ENCODE results near the gene MYCBPAP.
A peak's percentile ranks its signal among the peaks of the same experiment; 100 is the strongest.

MYCBPAP gene

DNA sequence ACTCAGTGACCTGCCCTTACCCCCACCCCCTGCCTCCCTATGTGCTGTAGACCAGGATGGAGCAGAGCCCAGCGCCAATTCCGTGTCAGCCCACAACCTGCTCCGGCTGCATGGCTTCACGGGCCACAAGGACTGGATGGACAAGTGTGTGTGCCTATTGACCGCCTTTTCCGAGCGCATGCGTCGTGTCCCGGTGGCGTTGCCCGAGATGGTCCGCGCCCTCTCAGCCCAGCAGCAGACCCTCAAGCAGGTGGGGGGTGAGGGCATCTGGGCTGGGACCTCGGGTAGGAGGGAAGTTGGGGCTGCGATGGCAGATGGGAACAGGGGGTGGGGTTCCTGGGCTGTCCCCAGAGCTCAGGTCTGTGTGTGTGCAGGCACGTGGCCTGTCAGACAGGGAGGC is 46.0 kb downstream of the MYCBPAP start:
- H2BK5ac ChIP-seq (ENCODE audit: low read length), result no peak overlapping the region
- no peaks in the 10 kb centered on the region for H3K27me3 ChIP-seq (ENCODE audit: insufficient read depth, low read length, poor library complexity)
- H3K27ac ChIP-seq (ENCODE audit: low read depth, low read length), result no peak overlapping the region
- no CpG with 5 or more reads among the region's 17 CpGs for WGBS (ENCODE audit: extremely low coverage, insufficient coverage, low lambda C conversion rate)
- no peak for DNase-seq
- no peak overlapping the region for H3K18ac ChIP-seq (ENCODE audit: low read length)
- no peak overlapping the region for H3K56ac ChIP-seq (ENCODE audit: low read length)
- H3K9ac ChIP-seq (ENCODE audit: low read length), result no peak overlapping the region
- no peak overlapping the region for H3K23ac ChIP-seq (ENCODE audit: low read length)
- no peak overlapping the region for H2BK120ac ChIP-seq (ENCODE audit: low read depth, low read length)
- H2BK15ac ChIP-seq (replicated peaks; ENCODE audit: low read depth), result no peak overlapping the region
- H3K4me2 ChIP-seq (ENCODE audit: low read length), result no peak overlapping the region
- no peak overlapping the region for H4K5ac ChIP-seq (ENCODE audit: low read length)
- no peak overlapping the region for H2AK5ac ChIP-seq (ENCODE audit: low read length)
- no peak overlapping the region for H3K4me3 ChIP-seq (ENCODE audit: low read length)
- H3K4me1 ChIP-seq (ENCODE audit: control insufficient read depth, low read depth, low read length), result peaks cover 5% of the 10 kb centered on the region
- H4K8ac ChIP-seq (ENCODE audit: low read depth, low read length), result no peak overlapping the region
- no peak overlapping the region for H3K4ac ChIP-seq (ENCODE audit: low read depth, low read length)
- H3K36me3 ChIP-seq (ENCODE audit: control insufficient read depth, insufficient read depth, low read length), result no peaks in the 10 kb centered on the region
- H3K79me2 ChIP-seq (ENCODE audit: control insufficient read depth, insufficient read depth, low read length), result no peaks in the 10 kb centered on the region
- no peaks in the 10 kb centered on the region for H3K79me1 ChIP-seq (ENCODE audit: low read length)

DNA sequence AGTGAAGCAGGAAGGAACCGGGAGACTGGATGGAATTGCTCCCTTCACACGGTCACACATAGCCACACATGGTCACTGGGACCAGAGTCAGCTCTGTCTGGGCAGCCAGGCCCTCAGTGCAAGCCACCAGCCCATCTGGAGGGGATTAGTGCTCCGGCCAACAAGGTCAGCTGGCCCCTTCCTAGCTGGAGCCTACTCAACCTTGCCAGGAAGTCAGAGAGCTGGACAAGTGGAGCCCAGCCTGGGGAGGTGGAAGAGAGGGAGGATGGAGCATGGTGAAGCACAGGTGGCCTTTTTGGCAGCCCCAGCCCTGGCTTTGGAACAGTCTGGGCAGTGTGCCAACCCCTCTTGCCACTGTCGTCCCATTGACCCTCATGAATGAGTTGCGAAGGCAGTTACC is 48.6 kb downstream of the MYCBPAP start:
- Histone ChIP-seq H3K36me3 (ENCODE audit: control insufficient read depth, insufficient read depth, low read length) (no peaks in the 10 kb centered on the region), H3K4ac (ENCODE audit: low read depth, low read length) (no peak overlapping the region), H2AK5ac (ENCODE audit: low read length) (no peak overlapping the region), H3K27me3 (ENCODE audit: insufficient read depth, low read length, poor library complexity) (no peaks in the 10 kb centered on the region), H3K4me1 (ENCODE audit: control insufficient read depth, low read depth, low read length) (peaks cover 5% of the 10 kb centered on the region), H3K79me1 (ENCODE audit: low read length) (no peaks in the 10 kb centered on the region), H4K8ac (ENCODE audit: low read depth, low read length) (no peak overlapping the region), H3K18ac (ENCODE audit: low read length) (no peak overlapping the region), H3K79me2 (ENCODE audit: control insufficient read depth, insufficient read depth, low read length) (no peaks in the 10 kb centered on the region), H3K27ac (ENCODE audit: low read depth, low read length) (no peak overlapping the region), H3K4me2 (ENCODE audit: low read length) (no peak overlapping the region), H2BK120ac (ENCODE audit: low read depth, low read length) (no peak overlapping the region), H2BK15ac (replicated peaks; ENCODE audit: low read depth) (no peak overlapping the region), H3K9ac (ENCODE audit: low read length) (no peak overlapping the region), H2BK5ac (ENCODE audit: low read length) (no peak overlapping the region), H3K56ac (ENCODE audit: low read length) (no peak overlapping the region), H3K4me3 (ENCODE audit: low read length) (no peak overlapping the region), H3K23ac (ENCODE audit: low read length) (no peak overlapping the region), H4K5ac (ENCODE audit: low read length) (no peak overlapping the region)
- WGBS (ENCODE audit: extremely low coverage, insufficient coverage, low lambda C conversion rate), result no CpG with 5 or more reads among the region's 5 CpGs
- DNase-seq, result no peak

DNA sequence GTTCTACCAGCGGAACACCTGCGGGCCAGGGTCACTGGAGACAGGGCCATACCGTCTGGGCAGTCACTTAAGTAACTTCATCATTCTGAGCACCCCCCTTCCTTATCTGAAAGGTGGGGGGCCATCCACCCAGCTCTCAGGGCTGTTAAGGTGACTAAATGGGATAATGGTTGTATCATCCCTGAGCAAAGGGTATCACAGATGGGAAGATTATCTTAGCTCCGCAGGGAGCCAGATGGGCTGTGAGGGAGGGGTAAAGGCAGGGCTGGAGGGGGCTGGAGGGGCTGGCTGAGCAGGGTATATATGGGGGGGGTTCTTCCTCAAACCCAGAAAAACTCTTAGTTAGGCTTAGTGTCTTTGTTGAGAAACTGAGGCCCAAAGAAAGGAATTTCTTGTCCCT is 49.4 kb downstream of the MYCBPAP start:
- H2BK15ac ChIP-seq (replicated peaks; ENCODE audit: low read depth), result no peak overlapping the region
- no peak overlapping the region for H2BK120ac ChIP-seq (ENCODE audit: low read depth, low read length)
- H4K8ac ChIP-seq (ENCODE audit: low read depth, low read length), result no peak overlapping the region
- H3K4me1 ChIP-seq (ENCODE audit: control insufficient read depth, low read depth, low read length), result peaks cover 11% of the 10 kb centered on the region
- no peak overlapping the region for H3K4ac ChIP-seq (ENCODE audit: low read depth, low read length)
- no peak for DNase-seq
- H3K18ac ChIP-seq (ENCODE audit: low read length), result no peak overlapping the region
- no peak overlapping the region for H4K5ac ChIP-seq (ENCODE audit: low read length)
- H3K27ac ChIP-seq (ENCODE audit: low read depth, low read length), result no peak overlapping the region
- no peak overlapping the region for H3K4me3 ChIP-seq (ENCODE audit: low read length)
- no peaks in the 10 kb centered on the region for H3K79me2 ChIP-seq (ENCODE audit: control insufficient read depth, insufficient read depth, low read length)
- no peaks in the 10 kb centered on the region for H3K27me3 ChIP-seq (ENCODE audit: insufficient read depth, low read length, poor library complexity)
- H3K9ac ChIP-seq (ENCODE audit: low read length), result no peak overlapping the region
- H2BK5ac ChIP-seq (ENCODE audit: low read length), result no peak overlapping the region
- no peaks in the 10 kb centered on the region for H3K79me1 ChIP-seq (ENCODE audit: low read length)
- WGBS (ENCODE audit: extremely low coverage, insufficient coverage, low lambda C conversion rate), result no CpG with 5 or more reads among the region's 4 CpGs
- H3K36me3 ChIP-seq (ENCODE audit: control insufficient read depth, insufficient read depth, low read length), result no peaks in the 10 kb centered on the region
- no peak overlapping the region for H3K4me2 ChIP-seq (ENCODE audit: low read length)
- H3K23ac ChIP-seq (ENCODE audit: low read length), result no peak overlapping the region
- H2AK5ac ChIP-seq (ENCODE audit: low read length), result no peak overlapping the region
- H3K56ac ChIP-seq (ENCODE audit: low read length), result no peak overlapping the region

DNA sequence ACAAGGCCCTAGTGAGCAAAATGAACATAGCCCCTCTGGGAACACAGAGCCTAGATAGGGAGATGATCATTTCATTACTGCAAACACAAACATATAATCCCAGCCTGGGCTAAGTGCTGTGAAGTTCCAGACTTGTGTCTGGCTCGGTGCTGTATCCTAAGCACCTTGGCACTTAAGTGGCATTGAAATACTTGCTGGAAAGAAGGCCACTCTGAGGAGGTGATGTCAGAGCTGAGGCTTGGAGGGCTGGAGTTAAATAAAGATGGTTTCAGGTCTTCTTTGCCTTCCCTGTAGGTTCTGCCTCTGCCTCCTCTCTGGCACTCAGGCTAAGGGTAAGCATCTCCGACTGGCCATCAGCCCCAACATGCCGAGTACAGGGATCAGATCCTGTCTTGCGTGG is 49.9 kb downstream of the MYCBPAP start:
- Histone ChIP-seq H3K36me3 (ENCODE audit: control insufficient read depth, insufficient read depth, low read length) (no peaks in the 10 kb centered on the region), H3K23ac (ENCODE audit: low read length) (no peak overlapping the region), H3K79me2 (ENCODE audit: control insufficient read depth, insufficient read depth, low read length) (no peaks in the 10 kb centered on the region), H3K27me3 (ENCODE audit: insufficient read depth, low read length, poor library complexity) (no peaks in the 10 kb centered on the region), H3K56ac (ENCODE audit: low read length) (no peak overlapping the region), H2BK5ac (ENCODE audit: low read length) (no peak overlapping the region), H3K4ac (ENCODE audit: low read depth, low read length) (no peak overlapping the region), H3K4me3 (ENCODE audit: low read length) (no peak overlapping the region), H4K5ac (ENCODE audit: low read length) (no peak overlapping the region), H4K8ac (ENCODE audit: low read depth, low read length) (no peak overlapping the region), H3K27ac (ENCODE audit: low read depth, low read length) (no peak overlapping the region), H3K4me2 (ENCODE audit: low read length) (no peak overlapping the region), H3K4me1 (ENCODE audit: control insufficient read depth, low read depth, low read length) (peaks cover 11% of the 10 kb centered on the region), H3K18ac (ENCODE audit: low read length) (no peak overlapping the region), H2AK5ac (ENCODE audit: low read length) (no peak overlapping the region), H2BK15ac (replicated peaks; ENCODE audit: low read depth) (no peak overlapping the region), H3K9ac (ENCODE audit: low read length) (no peak overlapping the region), H3K79me1 (ENCODE audit: low read length) (no peaks in the 10 kb centered on the region), H2BK120ac (ENCODE audit: low read depth, low read length) (no peak overlapping the region)
- no peak for DNase-seq
- whole genome bisulfite sequencing (ENCODE audit: extremely low coverage, insufficient coverage, low lambda C conversion rate), result no CpG with 5 or more reads among the region's 4 CpGs

DNA sequence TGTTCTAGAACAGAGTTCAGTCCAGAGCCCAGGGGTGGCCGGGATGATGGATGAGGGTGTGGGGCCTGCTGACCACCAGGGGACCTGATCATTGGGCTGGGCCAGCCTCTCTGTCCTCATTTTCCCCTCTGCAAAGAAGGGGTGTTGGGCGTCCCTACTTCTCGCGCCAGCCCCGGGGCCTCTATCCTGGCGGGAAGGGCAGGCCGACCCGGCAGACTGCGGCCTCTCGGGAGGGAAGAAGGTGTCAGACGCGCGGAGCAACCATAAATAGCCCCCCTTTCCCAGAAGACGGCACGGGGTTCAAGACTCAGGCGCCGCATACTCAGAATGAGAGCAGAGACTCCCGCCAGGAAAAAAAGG is 50.3 kb downstream of the MYCBPAP start:
- H3K36me3 ChIP-seq (ENCODE audit: control insufficient read depth, insufficient read depth, low read length), result no peaks in the 10 kb centered on the region
- no CpG with 5 or more reads among the region's 18 CpGs for WGBS (ENCODE audit: extremely low coverage, insufficient coverage, low lambda C conversion rate)
- no peak overlapping the region for H3K23ac ChIP-seq (ENCODE audit: low read length)
- no peak overlapping the region for H2BK5ac ChIP-seq (ENCODE audit: low read length)
- no peaks in the 10 kb centered on the region for H3K27me3 ChIP-seq (ENCODE audit: insufficient read depth, low read length, poor library complexity)
- peaks cover 11% of the 10 kb centered on the region for H3K4me1 ChIP-seq (ENCODE audit: control insufficient read depth, low read depth, low read length)
- H4K5ac ChIP-seq (ENCODE audit: low read length), result no peak overlapping the region
- no peak overlapping the region for H3K4me3 ChIP-seq (ENCODE audit: low read length)
- no peak overlapping the region for H3K18ac ChIP-seq (ENCODE audit: low read length)
- no peak overlapping the region for H2BK15ac ChIP-seq (replicated peaks; ENCODE audit: low read depth)
- peak overlapping the region; percentile 93 for H3K56ac ChIP-seq (ENCODE audit: low read length)
- DNase-seq, result no peak
- H3K9ac ChIP-seq (ENCODE audit: low read length), result no peak overlapping the region
- H3K79me2 ChIP-seq (ENCODE audit: control insufficient read depth, insufficient read depth, low read length), result no peaks in the 10 kb centered on the region
- H3K27ac ChIP-seq (ENCODE audit: low read depth, low read length), result no peak overlapping the region
- no peak overlapping the region for H3K4ac ChIP-seq (ENCODE audit: low read depth, low read length)
- no peak overlapping the region for H2AK5ac ChIP-seq (ENCODE audit: low read length)
- no peak overlapping the region for H4K8ac ChIP-seq (ENCODE audit: low read depth, low read length)
- no peak overlapping the region for H2BK120ac ChIP-seq (ENCODE audit: low read depth, low read length)
- H3K79me1 ChIP-seq (ENCODE audit: low read length), result no peaks in the 10 kb centered on the region
- H3K4me2 ChIP-seq (ENCODE audit: low read length), result peak overlapping the region; percentile 98

DNA sequence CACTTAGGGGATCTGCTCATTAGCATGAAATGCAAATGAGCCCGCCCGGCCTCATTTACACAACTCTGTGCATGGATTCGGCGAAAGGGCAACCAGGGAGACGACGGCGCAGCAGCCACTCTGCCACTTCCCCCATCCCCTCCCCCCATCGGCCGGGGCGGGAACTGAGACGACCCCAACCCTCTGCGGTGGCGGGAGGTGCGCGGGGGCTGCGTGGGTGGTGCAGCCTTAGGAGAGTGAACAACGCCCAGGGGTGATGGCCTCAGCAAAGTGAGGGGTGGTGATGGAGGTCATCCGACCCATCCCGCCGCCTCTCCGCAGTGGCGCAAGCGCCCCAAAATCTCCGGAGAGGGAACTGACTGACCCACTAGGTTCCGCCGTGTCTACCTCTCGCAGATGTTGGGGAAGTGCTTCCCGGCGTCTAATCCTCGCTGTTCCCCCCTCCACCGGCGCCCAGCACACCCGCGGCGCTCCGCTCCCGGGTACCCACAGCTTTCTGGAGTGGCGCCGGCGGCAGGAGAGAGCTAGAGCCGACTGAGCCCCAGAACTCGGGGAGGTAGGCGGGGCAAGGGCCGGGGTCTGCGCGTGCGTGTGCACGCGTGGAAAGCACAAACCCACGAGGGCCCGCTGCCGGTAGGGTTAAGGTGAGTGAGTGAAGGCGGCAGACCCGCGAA is 50.8 kb downstream of the MYCBPAP start:
- Histone ChIP-seq H3K4me3 (ENCODE audit: low read length) (peak overlapping the region; percentile 46), H4K8ac (ENCODE audit: low read depth, low read length) (no peak overlapping the region), H2AK5ac (ENCODE audit: low read length) (no peak overlapping the region), H2BK15ac (replicated peaks; ENCODE audit: low read depth) (no peak overlapping the region), H3K18ac (ENCODE audit: low read length) (peak overlapping the region; percentile 28), H2BK120ac (ENCODE audit: low read depth, low read length) (no peak overlapping the region), H4K5ac (ENCODE audit: low read length) (no peak overlapping the region), H3K36me3 (ENCODE audit: control insufficient read depth, insufficient read depth, low read length) (no peaks in the 10 kb centered on the region), H3K23ac (ENCODE audit: low read length) (no peak overlapping the region), H3K79me2 (ENCODE audit: control insufficient read depth, insufficient read depth, low read length) (no peaks in the 10 kb centered on the region), H3K27me3 (ENCODE audit: insufficient read depth, low read length, poor library complexity) (no peaks in the 10 kb centered on the region), H3K9ac (ENCODE audit: low read length) (peak overlapping the region; percentile 73), H3K4me1 (ENCODE audit: control insufficient read depth, low read depth, low read length) (peaks cover 11% of the 10 kb centered on the region), H3K79me1 (ENCODE audit: low read length) (no peaks in the 10 kb centered on the region), H3K4ac (ENCODE audit: low read depth, low read length) (peak overlapping the region; percentile 64), H3K56ac (ENCODE audit: low read length) (peak overlapping the region; percentile 93), H2BK5ac (ENCODE audit: low read length) (no peak overlapping the region), H3K27ac (ENCODE audit: low read depth, low read length) (no peak overlapping the region), H3K4me2 (ENCODE audit: low read length) (peak overlapping the region; percentile 98)
- no CpG with 5 or more reads among the region's 55 CpGs for WGBS (ENCODE audit: extremely low coverage, insufficient coverage, low lambda C conversion rate)
- peak; percentile 85 for DNase-seq
